Endothelial cell of umbilical vein (primary cell): ENCODE measurements around the gene EIF4G2. TPM values are rescaled to one million over a fixed set of nuclear protein-coding genes. Genes with fewer than 3 reads are reported as not detected.

Experiments used
- BruUV-seq: library from RNA; stranded (reverse); fragments of 400-500 nt; replicated peaks from 2 replicates; lab custom pipeline; 2021; lab: Mats Ljungman, UMichigan
- CTCF ChIA-PET: fragments of 300-600, 350-600 bp; sonication (Branson Sonifier 250); formaldehyde crosslinking; loops from one replicate; lab custom pipeline; 2021; ENCODE audit warnings: antibody characterized with exemption, inconsistent platforms; lab: Charles Lee
- POLR2A ChIA-PET: fragments of 300-600, 350-600 bp; sonication (Branson Sonifier 250); formaldehyde crosslinking; loops from one replicate; lab custom pipeline; 2021; ENCODE audit warnings: antibody characterized with exemption, inconsistent platforms; lab: Charles Lee
- DNase-seq: peaks from one replicate; pipeline ENCODE4 v3.0.0-alpha.2; 2011; ENCODE audit warnings: low read depth, low spot score
- FAIRE-seq: peaks from 2 replicates; lab custom pipeline; 2011; peaks lifted over from hg19 to GRCh38; lab: Jason Lieb, UNC
- H2AFZ ChIP-seq: 2 replicates; pipeline ENCODE4 v1.6.0; 2012; ENCODE audit warnings: low read depth, low read length, control low read depth, inconsistent platforms
- H3K27ac ChIP-seq: 2 replicates; pipeline ENCODE4 v1.5.1; 2011; ENCODE audit warnings: low read depth, mild to moderate bottlenecking, control low read depth, low read length, moderate library complexity; ENCODE audit not compliant: insufficient read depth
- H3K27me3 ChIP-seq, 2 experiments: 2 replicates each; pipeline versions ENCODE4 v1.6.0 to v1.6.1; 2011; ENCODE audit warnings: low read length in 2 of 2, mixed read lengths in 1 of 2; ENCODE audit not compliant: control insufficient read depth in 2 of 2, insufficient read depth in 2 of 2
- H3K36me3 ChIP-seq, 2 experiments: 2 replicates in 1 of 2; 3 replicates in 1 of 2; pipeline ENCODE4 v1.5.1; 2011; ENCODE audit warnings: low read length in 2 of 2, mild to moderate bottlenecking in 1 of 2, moderate library complexity in 1 of 2; ENCODE audit not compliant: control insufficient read depth in 2 of 2, insufficient read depth in 2 of 2; ENCODE audit errors: extremely low read depth in 1 of 2
- H3K4me1 ChIP-seq: 3 replicates; pipeline ENCODE4 v1.5.1; 2011; ENCODE audit warnings: mild to moderate bottlenecking, low read length; ENCODE audit not compliant: control insufficient read depth, insufficient read depth; ENCODE audit errors: extremely low read depth
- H3K4me2 ChIP-seq: 2 replicates; pipeline ENCODE4 v1.6.1; 2011; ENCODE audit warnings: low read length, control low read depth, mixed read lengths; ENCODE audit not compliant: insufficient read depth
- H3K4me3 ChIP-seq, 3 experiments: fragments of 200-600 bp in 1 of 3; sonication (generic), shearing (Covaris generic) in 1 of 3; replicated peaks in 1 of 3; 2 replicates each; pipeline ENCODE4 v1.5.1; 2011 to 2016; ENCODE audit warnings: control low read depth in 3 of 3, low read length in 3 of 3, mild to moderate bottlenecking in 2 of 3, inconsistent platforms in 1 of 3, low read depth in 1 of 3, moderate library complexity in 1 of 3; ENCODE audit not compliant: insufficient read depth in 1 of 3
- H3K79me2 ChIP-seq: 2 replicates; pipeline ENCODE4 v1.6.0; 2012; ENCODE audit warnings: low read length, inconsistent platforms; ENCODE audit not compliant: control insufficient read depth, insufficient read depth
- H3K9ac ChIP-seq: replicated peaks from 2 replicates; pipeline ENCODE3; 2011; ENCODE audit warnings: low read length, control low read depth; ENCODE audit not compliant: insufficient read depth; ENCODE audit errors: extremely low read depth
- H3K9me1 ChIP-seq: replicated peaks from 3 replicates; pipeline ENCODE4 v1.6.0; 2011; ENCODE audit warnings: mild to moderate bottlenecking, low read length; ENCODE audit not compliant: control insufficient read depth, insufficient read depth; ENCODE audit errors: extremely low read depth
- H3K9me3 ChIP-seq: replicated peaks from 2 replicates; pipeline ENCODE4 v1.5.1; 2012; ENCODE audit warnings: low read length, inconsistent platforms; ENCODE audit not compliant: control insufficient read depth, insufficient read depth
- H4K20me1 ChIP-seq: replicated peaks from 2 replicates; pipeline ENCODE3; 2011; ENCODE audit warnings: mild to moderate bottlenecking, low read length; ENCODE audit not compliant: control insufficient read depth, insufficient read depth; ENCODE audit errors: extremely low read depth
- EZH2 ChIP-seq: IDR thresholded peaks from 2 replicates; pipeline ENCODE4 v1.6.1; 2012; ENCODE audit warnings: borderline replicate concordance, low read depth, mild to moderate bottlenecking, moderate library complexity, low read length, inconsistent platforms; ENCODE audit not compliant: severe bottlenecking
- FOS ChIP-seq: IDR thresholded peaks from 2 replicates; pipeline ENCODE4 v1.6.1; 2011; ENCODE audit warnings: mild to moderate bottlenecking, low read length, moderate library complexity, borderline replicate concordance; ENCODE audit not compliant: insufficient read depth
- GATA2 ChIP-seq: IDR thresholded peaks from 2 replicates; pipeline ENCODE4 v1.7.0; 2011; ENCODE audit warnings: low read depth, mild to moderate bottlenecking, moderate library complexity, mixed read lengths, low read length; ENCODE audit not compliant: insufficient read length, insufficient read depth
- JUN ChIP-seq: IDR thresholded peaks from 2 replicates; pipeline ENCODE4 v1.6.1; 2011; ENCODE audit warnings: borderline replicate concordance, low read depth; ENCODE audit not compliant: insufficient read length, insufficient read depth
- MYC ChIP-seq: IDR thresholded peaks from one replicate; pipeline ENCODE4 v1.6.1; 2011; ENCODE audit warnings: mild to moderate bottlenecking, low read depth, low read length
- POLR2AphosphoS5 ChIP-seq: IDR thresholded peaks from 2 replicates; pipeline ENCODE4 v1.6.1; 2012; ENCODE audit warnings: low read depth, mild to moderate bottlenecking, control low read depth, low read length, moderate library complexity; ENCODE audit not compliant: insufficient read depth
- dilution Hi-C: fragments of 300-500 bp; cut with MboI; formaldehyde crosslinking; loops from one replicate; pipeline ENCODE4 v1.15.0; 2019; ENCODE audit warnings: low sequenced_read_pairs; ENCODE audit not compliant: extremely low pct_ligation_motif_present
- intact Hi-C: fragments of 100-400 bp; cut with micrococcal nuclease; formaldehyde crosslinking; loops from one replicate; pipeline ENCODE4 v1.10.0; 2022
- polyA plus RNA-seq, 4 experiments: library from polyadenylated mRNA; depleted of rRNA in 3 of 4; stranded (reverse) in 3 of 4; unstranded in 1 of 4; fragments of >200 nt; gene quantifications; 2 replicates each; pipeline versions ENCODE4 v1.2.1 to v1.2.3, GENCODE V29; 2011 to 2012; ENCODE audit warnings: missing spikeins in 1 of 4
- total RNA-seq: library from RNA; stranded (reverse); gene quantifications from 2 replicates; pipeline ENCODE4 v1.2.3, GENCODE V29; 2021
- TF ChIP-seq, protein P1 (sequence below): IDR thresholded peaks from 2 replicates; pipeline ENCODE4 v1.6.1; 2011; ENCODE audit not compliant: insufficient read depth, insufficient read length
- TF ChIP-seq, protein P2 (sequence below), 2 donors: IDR thresholded peaks; 1 replicate in 1 of 2; 2 replicates in 1 of 2; pipeline ENCODE4 v1.5.1; 2011; ENCODE audit warnings: low read length in 2 of 2, mild to moderate bottlenecking in 2 of 2, moderate library complexity in 2 of 2, control low read depth in 1 of 2, inconsistent platforms in 1 of 2, low read depth in 1 of 2; ENCODE audit not compliant: insufficient read depth in 1 of 2; ENCODE audit errors: extremely low read depth in 1 of 2

EIF4G2 gene
- total and polyA plus RNA-seq, 2 donors (not counting 3 experiments of a cell fraction or from before 2014, with no cell fraction given) = 382 to 1,194 TPM

DNA sequence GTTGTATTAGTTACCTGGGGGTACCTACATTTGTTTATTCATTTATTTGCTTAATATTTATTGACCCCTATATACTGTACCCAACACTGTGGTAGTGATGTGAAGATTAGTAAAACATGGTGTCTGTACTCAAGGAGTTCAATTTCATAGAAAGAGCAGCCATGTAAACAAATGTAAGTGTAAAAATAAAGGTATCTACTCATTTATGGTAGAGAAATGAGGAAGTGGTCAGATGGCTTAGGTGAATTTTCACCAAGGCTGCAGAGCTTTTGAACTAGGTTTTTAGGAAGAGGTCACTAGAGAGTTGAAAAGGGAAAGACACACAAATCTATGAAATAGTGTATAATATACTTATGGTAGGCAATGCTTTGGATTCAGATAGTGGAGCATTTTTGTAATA, 46.5 kb downstream of the EIF4G2 start:
- intact Hi-C loops = no loop called here

More for the DNA sequence above, 46.5 kb downstream of the EIF4G2 start:
- Histone ChIP-seq H3K27ac (no peak overlapping the region), H3K9me3 (no peaks in the 10 kb centered on the region), H3K27me3 (no peaks in the 10 kb centered on the region), H4K20me1 (no peaks in the 10 kb centered on the region), H3K9ac (no peak overlapping the region), H2AFZ (no peak overlapping the region), H3K4me2 (no peak overlapping the region), H3K4me1 (peaks cover 4% of the 10 kb centered on the region), H3K36me3 (peaks cover 5 to 31% of the 10 kb centered on the region in 2 experiments), H3K4me3 (no peak overlapping the region), H3K9me1 (no peaks in the 10 kb centered on the region), H3K79me2 (no peaks in the 10 kb centered on the region)
- DNase-seq = no peak
- no TSS peak for BruUV-seq
- ChIA-PET CTCF (interaction anchor here (2.3 kb wide), 1 partner anchor 8 kb away, joined by 10 read pairs; no protein-coding TSS in a partner anchor), POLR2A (no interaction called here)
- dilution Hi-C loops = no loop called here
- TF ChIP-seq GATA2 (no peak), POLR2AphosphoS5 (no peak), FOS (no peak), MYC (no peak), EZH2 (no peak), JUN (no peak)
- TF ChIP-seq, protein P1, sequence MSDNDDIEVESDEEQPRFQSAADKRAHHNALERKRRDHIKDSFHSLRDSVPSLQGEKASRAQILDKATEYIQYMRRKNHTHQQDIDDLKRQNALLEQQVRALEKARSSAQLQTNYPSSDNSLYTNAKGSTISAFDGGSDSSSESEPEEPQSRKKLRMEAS = no peak
- TF ChIP-seq, protein P2, sequence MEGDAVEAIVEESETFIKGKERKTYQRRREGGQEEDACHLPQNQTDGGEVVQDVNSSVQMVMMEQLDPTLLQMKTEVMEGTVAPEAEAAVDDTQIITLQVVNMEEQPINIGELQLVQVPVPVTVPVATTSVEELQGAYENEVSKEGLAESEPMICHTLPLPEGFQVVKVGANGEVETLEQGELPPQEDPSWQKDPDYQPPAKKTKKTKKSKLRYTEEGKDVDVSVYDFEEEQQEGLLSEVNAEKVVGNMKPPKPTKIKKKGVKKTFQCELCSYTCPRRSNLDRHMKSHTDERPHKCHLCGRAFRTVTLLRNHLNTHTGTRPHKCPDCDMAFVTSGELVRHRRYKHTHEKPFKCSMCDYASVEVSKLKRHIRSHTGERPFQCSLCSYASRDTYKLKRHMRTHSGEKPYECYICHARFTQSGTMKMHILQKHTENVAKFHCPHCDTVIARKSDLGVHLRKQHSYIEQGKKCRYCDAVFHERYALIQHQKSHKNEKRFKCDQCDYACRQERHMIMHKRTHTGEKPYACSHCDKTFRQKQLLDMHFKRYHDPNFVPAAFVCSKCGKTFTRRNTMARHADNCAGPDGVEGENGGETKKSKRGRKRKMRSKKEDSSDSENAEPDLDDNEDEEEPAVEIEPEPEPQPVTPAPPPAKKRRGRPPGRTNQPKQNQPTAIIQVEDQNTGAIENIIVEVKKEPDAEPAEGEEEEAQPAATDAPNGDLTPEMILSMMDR (IDR thresholded peaks at IDR 0.05; ENCODE audit: extremely low read depth in 1 of 2, insufficient read depth in 1 of 2, low read depth in 1 of 2, low read length in 2 of 2) = no peak
- FAIRE-seq = no peak
